ENCODE results near the gene TAF13. TPM values are rescaled to one million over a fixed set of nuclear protein-coding genes. Genes with fewer than 3 reads are reported as not detected.
A peak's percentile ranks its signal among the peaks of the same experiment; 100 is the strongest.

TAF13 gene
- 22.1 TPM for total RNA-seq

- peak; percentile 100 for ATAC-seq
- DNase-seq (ENCODE audit: low spot score): peak; percentile 94
Observed at GRCh38 chr1:109075531-109076490, at the start of gene TAF13. Gene TAF13, minus strand, starts transcription at chr1:109076003. Its CDS starts 56 bp downstream, at chr1:109075947.

- DNase-seq (ENCODE audit: low spot score): no peak
- no peak for ATAC-seq
Observed at GRCh38 chr1:109120356-109120755, 44.6 kb upstream of the TAF13 start.

GRCh38 chr1:109118089-109118488 is 42.3 kb upstream of the TAF13 start:
- ATAC-seq (no peak), DNase-seq (ENCODE audit: low spot score) (no peak)

- peak; percentile 33 for ATAC-seq
- no peak for DNase-seq (ENCODE audit: low spot score)
Observed at GRCh38 chr1:109116286-109116685, 40.5 kb upstream of the TAF13 start.

- ATAC-seq (no peak), DNase-seq (ENCODE audit: low spot score) (no peak)
Observed at GRCh38 chr1:109115685-109116084, 39.9 kb upstream of the TAF13 start.

GRCh38 chr1:109114342-109114674 is 38.5 kb upstream of the TAF13 start:
- no peak for DNase-seq (ENCODE audit: low spot score)
- no peak for ATAC-seq

GRCh38 chr1:109113590-109114341 is 38.0 kb upstream of the TAF13 start, which contains the start of gene ELAPOR1:
Gene ELAPOR1, plus strand, starts transcription at chr1:109114115. Its CDS starts 69 bp downstream, at chr1:109114184.
- ATAC-seq (peak; percentile 27), DNase-seq (ENCODE audit: low spot score) (no peak)

GRCh38 chr1:109112652-109113285 is 37.0 kb upstream of the TAF13 start:
- peak; percentile 95 for ATAC-seq

GRCh38 chr1:109112056-109112651 is 36.4 kb upstream of the TAF13 start:
- DNase-seq (ENCODE audit: low spot score) (no peak), ATAC-seq (peak; percentile 76)

More at GRCh38 chr1:109112652-109113285, 37.0 kb upstream of the TAF13 start:
- peak; percentile 89 for DNase-seq (ENCODE audit: low spot score)

GRCh38 chr1:109111386-109112055 is 35.7 kb upstream of the TAF13 start:
- ATAC-seq: no peak
- DNase-seq (ENCODE audit: low spot score): no peak

GRCh38 chr1:109109906-109110305 is 34.1 kb upstream of the TAF13 start:
- DNase-seq (ENCODE audit: low spot score) (no peak), ATAC-seq (no peak)

- no peak for ATAC-seq
- no peak for DNase-seq (ENCODE audit: low spot score)
Observed at GRCh38 chr1:109107785-109108184, 32.0 kb upstream of the TAF13 start.

GRCh38 chr1:109105881-109106280 is 30.1 kb upstream of the TAF13 start:
- DNase-seq (ENCODE audit: low spot score) (no peak), ATAC-seq (no peak)

- ATAC-seq: no peak
- no peak for DNase-seq (ENCODE audit: low spot score)
Observed at GRCh38 chr1:109104364-109105151, 28.8 kb upstream of the TAF13 start.

GRCh38 chr1:109099938-109100773 is 24.4 kb upstream of the TAF13 start:
- peak; percentile 96 for ATAC-seq
- peak; percentile 96 for DNase-seq (ENCODE audit: low spot score)

- no peak for DNase-seq (ENCODE audit: low spot score)
- no peak for ATAC-seq
Observed at GRCh38 chr1:109096120-109096519, 20.3 kb upstream of the TAF13 start.

- no peak for ATAC-seq
Observed at GRCh38 chr1:109095631-109096030, 19.8 kb upstream of the TAF13 start.

GRCh38 chr1:109094871-109095270 is 19.1 kb upstream of the TAF13 start:
- ATAC-seq: no peak
- DNase-seq (ENCODE audit: low spot score): no peak

More at GRCh38 chr1:109095631-109096030, 19.8 kb upstream of the TAF13 start:
- no peak for DNase-seq (ENCODE audit: low spot score)

Data from left lobe of liver (tissue), 2 donors.